ENCODE measurements around the gene KCNAB1. TPM values are rescaled to one million over a fixed set of nuclear protein-coding genes. Genes with fewer than 3 reads are reported as not detected.

Gene KCNAB1
- total RNA-seq, 1 experiment from 2014 or later, result 1.0 TPM

DNA sequence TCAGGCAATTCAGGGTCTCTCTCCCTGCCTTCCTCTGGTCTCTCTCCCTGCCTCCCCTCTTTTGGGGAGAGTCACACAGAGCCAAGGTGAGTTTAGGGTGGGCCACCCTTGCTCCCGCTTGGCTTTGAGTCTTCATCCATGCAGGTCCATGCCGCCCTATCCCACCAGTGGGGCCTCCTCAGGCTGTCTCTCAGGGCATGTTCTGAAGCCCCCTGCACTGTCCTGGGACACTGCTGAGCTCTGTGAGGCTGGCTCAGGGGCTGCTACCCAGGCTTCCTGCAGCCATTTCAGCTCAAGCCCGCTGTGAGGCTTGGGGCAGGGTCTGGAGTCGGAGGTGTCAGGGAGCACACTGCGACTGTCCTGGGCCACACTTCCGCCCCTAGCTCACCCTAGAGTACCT lies 231.4 kb downstream of the KCNAB1 start:
- POLR2A ChIA-PET, result no interaction called here
- no peaks in the 10 kb centered on the region for H3K36me3 Mint-ChIP-seq
- CTCF ChIA-PET, result interaction anchor here (1.7 kb wide), 1 partner anchor 98 kb away, joined by 5 read pairs; no protein-coding TSS in a partner anchor

DNA sequence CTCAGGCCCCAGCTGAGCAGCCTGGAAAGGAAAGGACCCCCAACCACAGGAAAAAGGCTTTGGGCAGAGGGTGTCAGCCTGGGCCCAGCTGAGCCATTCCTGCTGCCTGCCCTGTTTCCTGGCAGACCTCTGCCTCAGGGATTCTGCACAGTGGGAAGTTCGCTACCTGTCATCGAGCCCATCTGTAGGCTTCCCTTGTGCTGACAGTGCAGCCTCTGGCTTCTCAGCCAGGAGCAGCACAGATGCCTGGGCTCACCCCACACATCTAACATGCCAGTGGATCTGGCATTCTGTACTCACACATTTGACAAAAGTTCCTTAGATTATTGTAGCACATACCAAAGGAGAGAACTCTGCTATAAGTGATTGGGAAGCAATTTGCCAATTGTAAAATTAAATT lies 232.3 kb downstream of the KCNAB1 start:
- no peak for ATAC-seq
- H3K9me3 Mint-ChIP-seq, result no peaks in the 10 kb centered on the region
- DNase-seq (ENCODE audit: low spot score), result no peak
- H3K27me3 Mint-ChIP-seq (ENCODE audit: low read depth), result no peaks in the 10 kb centered on the region
- peaks cover 34% of the 10 kb centered on the region for H3K4me1 Mint-ChIP-seq
- POLR2A ChIA-PET, result no interaction called here
- no peaks in the 10 kb centered on the region for H3K36me3 Mint-ChIP-seq
- H3K4me3 Mint-ChIP-seq, result no peak overlapping the region
- no peak overlapping the region for H3K27ac Mint-ChIP-seq
- CTCF ChIA-PET, result interaction anchor here (1.7 kb wide), 1 partner anchor 97 kb away, joined by 5 read pairs; no protein-coding TSS in a partner anchor
- TF ChIP-seq, protein P1, sequence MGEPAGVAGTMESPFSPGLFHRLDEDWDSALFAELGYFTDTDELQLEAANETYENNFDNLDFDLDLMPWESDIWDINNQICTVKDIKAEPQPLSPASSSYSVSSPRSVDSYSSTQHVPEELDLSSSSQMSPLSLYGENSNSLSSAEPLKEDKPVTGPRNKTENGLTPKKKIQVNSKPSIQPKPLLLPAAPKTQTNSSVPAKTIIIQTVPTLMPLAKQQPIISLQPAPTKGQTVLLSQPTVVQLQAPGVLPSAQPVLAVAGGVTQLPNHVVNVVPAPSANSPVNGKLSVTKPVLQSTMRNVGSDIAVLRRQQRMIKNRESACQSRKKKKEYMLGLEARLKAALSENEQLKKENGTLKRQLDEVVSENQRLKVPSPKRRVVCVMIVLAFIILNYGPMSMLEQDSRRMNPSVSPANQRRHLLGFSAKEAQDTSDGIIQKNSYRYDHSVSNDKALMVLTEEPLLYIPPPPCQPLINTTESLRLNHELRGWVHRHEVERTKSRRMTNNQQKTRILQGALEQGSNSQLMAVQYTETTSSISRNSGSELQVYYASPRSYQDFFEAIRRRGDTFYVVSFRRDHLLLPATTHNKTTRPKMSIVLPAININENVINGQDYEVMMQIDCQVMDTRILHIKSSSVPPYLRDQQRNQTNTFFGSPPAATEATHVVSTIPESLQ (CRISPR knock-in tag; IDR thresholded peaks at IDR 0.05), result no peak
- TF ChIP-seq ZNF219 (CRISPR knock-in tag; IDR thresholded peaks at IDR 0.05; ENCODE audit: borderline replicate concordance) (no peak), TEAD4 (CRISPR knock-in tag; IDR thresholded peaks at IDR 0.05) (no peak), ZNF232 (CRISPR knock-in tag; IDR thresholded peaks at IDR 0.05) (no peak)
- TF ChIP-seq, protein P2, sequence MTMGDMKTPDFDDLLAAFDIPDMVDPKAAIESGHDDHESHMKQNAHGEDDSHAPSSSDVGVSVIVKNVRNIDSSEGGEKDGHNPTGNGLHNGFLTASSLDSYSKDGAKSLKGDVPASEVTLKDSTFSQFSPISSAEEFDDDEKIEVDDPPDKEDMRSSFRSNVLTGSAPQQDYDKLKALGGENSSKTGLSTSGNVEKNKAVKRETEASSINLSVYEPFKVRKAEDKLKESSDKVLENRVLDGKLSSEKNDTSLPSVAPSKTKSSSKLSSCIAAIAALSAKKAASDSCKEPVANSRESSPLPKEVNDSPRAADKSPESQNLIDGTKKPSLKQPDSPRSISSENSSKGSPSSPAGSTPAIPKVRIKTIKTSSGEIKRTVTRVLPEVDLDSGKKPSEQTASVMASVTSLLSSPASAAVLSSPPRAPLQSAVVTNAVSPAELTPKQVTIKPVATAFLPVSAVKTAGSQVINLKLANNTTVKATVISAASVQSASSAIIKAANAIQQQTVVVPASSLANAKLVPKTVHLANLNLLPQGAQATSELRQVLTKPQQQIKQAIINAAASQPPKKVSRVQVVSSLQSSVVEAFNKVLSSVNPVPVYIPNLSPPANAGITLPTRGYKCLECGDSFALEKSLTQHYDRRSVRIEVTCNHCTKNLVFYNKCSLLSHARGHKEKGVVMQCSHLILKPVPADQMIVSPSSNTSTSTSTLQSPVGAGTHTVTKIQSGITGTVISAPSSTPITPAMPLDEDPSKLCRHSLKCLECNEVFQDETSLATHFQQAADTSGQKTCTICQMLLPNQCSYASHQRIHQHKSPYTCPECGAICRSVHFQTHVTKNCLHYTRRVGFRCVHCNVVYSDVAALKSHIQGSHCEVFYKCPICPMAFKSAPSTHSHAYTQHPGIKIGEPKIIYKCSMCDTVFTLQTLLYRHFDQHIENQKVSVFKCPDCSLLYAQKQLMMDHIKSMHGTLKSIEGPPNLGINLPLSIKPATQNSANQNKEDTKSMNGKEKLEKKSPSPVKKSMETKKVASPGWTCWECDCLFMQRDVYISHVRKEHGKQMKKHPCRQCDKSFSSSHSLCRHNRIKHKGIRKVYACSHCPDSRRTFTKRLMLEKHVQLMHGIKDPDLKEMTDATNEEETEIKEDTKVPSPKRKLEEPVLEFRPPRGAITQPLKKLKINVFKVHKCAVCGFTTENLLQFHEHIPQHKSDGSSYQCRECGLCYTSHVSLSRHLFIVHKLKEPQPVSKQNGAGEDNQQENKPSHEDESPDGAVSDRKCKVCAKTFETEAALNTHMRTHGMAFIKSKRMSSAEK (CRISPR knock-in tag; IDR thresholded peaks at IDR 0.05; ENCODE audit: borderline replicate concordance), result no peak
- TF ChIP-seq, protein P3, sequence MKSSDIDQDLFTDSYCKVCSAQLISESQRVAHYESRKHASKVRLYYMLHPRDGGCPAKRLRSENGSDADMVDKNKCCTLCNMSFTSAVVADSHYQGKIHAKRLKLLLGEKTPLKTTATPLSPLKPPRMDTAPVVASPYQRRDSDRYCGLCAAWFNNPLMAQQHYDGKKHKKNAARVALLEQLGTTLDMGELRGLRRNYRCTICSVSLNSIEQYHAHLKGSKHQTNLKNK (CRISPR knock-in tag; IDR thresholded peaks at IDR 0.05), result no peak

More for the DNA sequence above, 231.4 kb downstream of the KCNAB1 start:
- Mint-ChIP-seq H3K27me3 (ENCODE audit: low read depth) (no peaks in the 10 kb centered on the region), H3K27ac (no peak overlapping the region), H3K9me3 (no peaks in the 10 kb centered on the region), H3K4me1 (peaks cover 31% of the 10 kb centered on the region), H3K4me3 (no peak overlapping the region)
- TF ChIP-seq FOXJ3 (CRISPR knock-in tag; IDR thresholded peaks at IDR 0.05; ENCODE audit: borderline replicate concordance) (no peak), PRRX2 (CRISPR knock-in tag; IDR thresholded peaks at IDR 0.05) (no peak), ZNF121 (CRISPR knock-in tag; IDR thresholded peaks at IDR 0.05) (no peak), OVOL2 (CRISPR knock-in tag; IDR thresholded peaks at IDR 0.05; ENCODE audit: borderline replicate concordance) (no peak), ESRRA (CRISPR knock-in tag; IDR thresholded peaks at IDR 0.05; ENCODE audit: borderline replicate concordance) (no peak), RORB (CRISPR knock-in tag; IDR thresholded peaks at IDR 0.05) (no peak), GABPB1 (CRISPR knock-in tag; IDR thresholded peaks at IDR 0.05) (no peak), RELA (CRISPR knock-in tag; IDR thresholded peaks at IDR 0.05; ENCODE audit: borderline replicate concordance) (no peak), TP53 (CRISPR knock-in tag; IDR thresholded peaks at IDR 0.05) (no peak), SMAD4 (CRISPR knock-in tag; IDR thresholded peaks at IDR 0.05) (no peak), EMX1 (CRISPR knock-in tag; IDR thresholded peaks at IDR 0.05) (no peak), SMAD3 (CRISPR knock-in tag; IDR thresholded peaks at IDR 0.05; ENCODE audit: borderline replicate concordance) (no peak), TCF7 (CRISPR knock-in tag; IDR thresholded peaks at IDR 0.05; ENCODE audit: low read depth) (no peak)
- TF ChIP-seq, protein P4, sequence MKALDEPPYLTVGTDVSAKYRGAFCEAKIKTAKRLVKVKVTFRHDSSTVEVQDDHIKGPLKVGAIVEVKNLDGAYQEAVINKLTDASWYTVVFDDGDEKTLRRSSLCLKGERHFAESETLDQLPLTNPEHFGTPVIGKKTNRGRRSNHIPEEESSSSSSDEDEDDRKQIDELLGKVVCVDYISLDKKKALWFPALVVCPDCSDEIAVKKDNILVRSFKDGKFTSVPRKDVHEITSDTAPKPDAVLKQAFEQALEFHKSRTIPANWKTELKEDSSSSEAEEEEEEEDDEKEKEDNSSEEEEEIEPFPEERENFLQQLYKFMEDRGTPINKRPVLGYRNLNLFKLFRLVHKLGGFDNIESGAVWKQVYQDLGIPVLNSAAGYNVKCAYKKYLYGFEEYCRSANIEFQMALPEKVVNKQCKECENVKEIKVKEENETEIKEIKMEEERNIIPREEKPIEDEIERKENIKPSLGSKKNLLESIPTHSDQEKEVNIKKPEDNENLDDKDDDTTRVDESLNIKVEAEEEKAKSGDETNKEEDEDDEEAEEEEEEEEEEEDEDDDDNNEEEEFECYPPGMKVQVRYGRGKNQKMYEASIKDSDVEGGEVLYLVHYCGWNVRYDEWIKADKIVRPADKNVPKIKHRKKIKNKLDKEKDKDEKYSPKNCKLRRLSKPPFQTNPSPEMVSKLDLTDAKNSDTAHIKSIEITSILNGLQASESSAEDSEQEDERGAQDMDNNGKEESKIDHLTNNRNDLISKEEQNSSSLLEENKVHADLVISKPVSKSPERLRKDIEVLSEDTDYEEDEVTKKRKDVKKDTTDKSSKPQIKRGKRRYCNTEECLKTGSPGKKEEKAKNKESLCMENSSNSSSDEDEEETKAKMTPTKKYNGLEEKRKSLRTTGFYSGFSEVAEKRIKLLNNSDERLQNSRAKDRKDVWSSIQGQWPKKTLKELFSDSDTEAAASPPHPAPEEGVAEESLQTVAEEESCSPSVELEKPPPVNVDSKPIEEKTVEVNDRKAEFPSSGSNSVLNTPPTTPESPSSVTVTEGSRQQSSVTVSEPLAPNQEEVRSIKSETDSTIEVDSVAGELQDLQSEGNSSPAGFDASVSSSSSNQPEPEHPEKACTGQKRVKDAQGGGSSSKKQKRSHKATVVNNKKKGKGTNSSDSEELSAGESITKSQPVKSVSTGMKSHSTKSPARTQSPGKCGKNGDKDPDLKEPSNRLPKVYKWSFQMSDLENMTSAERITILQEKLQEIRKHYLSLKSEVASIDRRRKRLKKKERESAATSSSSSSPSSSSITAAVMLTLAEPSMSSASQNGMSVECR (CRISPR knock-in tag; IDR thresholded peaks at IDR 0.05; ENCODE audit: borderline replicate concordance), result no peak
- TF ChIP-seq, protein P5, sequence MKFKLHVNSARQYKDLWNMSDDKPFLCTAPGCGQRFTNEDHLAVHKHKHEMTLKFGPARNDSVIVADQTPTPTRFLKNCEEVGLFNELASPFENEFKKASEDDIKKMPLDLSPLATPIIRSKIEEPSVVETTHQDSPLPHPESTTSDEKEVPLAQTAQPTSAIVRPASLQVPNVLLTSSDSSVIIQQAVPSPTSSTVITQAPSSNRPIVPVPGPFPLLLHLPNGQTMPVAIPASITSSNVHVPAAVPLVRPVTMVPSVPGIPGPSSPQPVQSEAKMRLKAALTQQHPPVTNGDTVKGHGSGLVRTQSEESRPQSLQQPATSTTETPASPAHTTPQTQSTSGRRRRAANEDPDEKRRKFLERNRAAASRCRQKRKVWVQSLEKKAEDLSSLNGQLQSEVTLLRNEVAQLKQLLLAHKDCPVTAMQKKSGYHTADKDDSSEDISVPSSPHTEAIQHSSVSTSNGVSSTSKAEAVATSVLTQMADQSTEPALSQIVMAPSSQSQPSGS (CRISPR knock-in tag; IDR thresholded peaks at IDR 0.05; ENCODE audit: borderline replicate concordance, low read depth), result no peak
- TF ChIP-seq, protein P6, sequence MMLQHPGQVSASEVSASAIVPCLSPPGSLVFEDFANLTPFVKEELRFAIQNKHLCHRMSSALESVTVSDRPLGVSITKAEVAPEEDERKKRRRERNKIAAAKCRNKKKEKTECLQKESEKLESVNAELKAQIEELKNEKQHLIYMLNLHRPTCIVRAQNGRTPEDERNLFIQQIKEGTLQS (CRISPR knock-in tag; conservative IDR thresholded peaks at IDR 0.05), result no peak
- TF ChIP-seq, protein P7, sequence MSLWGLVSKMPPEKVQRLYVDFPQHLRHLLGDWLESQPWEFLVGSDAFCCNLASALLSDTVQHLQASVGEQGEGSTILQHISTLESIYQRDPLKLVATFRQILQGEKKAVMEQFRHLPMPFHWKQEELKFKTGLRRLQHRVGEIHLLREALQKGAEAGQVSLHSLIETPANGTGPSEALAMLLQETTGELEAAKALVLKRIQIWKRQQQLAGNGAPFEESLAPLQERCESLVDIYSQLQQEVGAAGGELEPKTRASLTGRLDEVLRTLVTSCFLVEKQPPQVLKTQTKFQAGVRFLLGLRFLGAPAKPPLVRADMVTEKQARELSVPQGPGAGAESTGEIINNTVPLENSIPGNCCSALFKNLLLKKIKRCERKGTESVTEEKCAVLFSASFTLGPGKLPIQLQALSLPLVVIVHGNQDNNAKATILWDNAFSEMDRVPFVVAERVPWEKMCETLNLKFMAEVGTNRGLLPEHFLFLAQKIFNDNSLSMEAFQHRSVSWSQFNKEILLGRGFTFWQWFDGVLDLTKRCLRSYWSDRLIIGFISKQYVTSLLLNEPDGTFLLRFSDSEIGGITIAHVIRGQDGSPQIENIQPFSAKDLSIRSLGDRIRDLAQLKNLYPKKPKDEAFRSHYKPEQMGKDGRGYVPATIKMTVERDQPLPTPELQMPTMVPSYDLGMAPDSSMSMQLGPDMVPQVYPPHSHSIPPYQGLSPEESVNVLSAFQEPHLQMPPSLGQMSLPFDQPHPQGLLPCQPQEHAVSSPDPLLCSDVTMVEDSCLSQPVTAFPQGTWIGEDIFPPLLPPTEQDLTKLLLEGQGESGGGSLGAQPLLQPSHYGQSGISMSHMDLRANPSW (CRISPR knock-in tag; conservative IDR thresholded peaks at IDR 0.05; ENCODE audit: low read depth), result no peak
- DNase-seq (ENCODE audit: low spot score) (no peak), ATAC-seq (no peak; the same call in 1 of the 2 replicates)

All from WTC11 (cell line).